ENCODE results near the gene HEXIM2.
A peak's percentile ranks its signal among the peaks of the same experiment; 100 is the strongest.

Gene HEXIM2

GRCh38 chr17:45123930-45124796 is 37.5 kb upstream of the HEXIM2 start:
- Histone ChIP-seq H3K4me3 (ENCODE audit: low read depth, low read length) (no peak overlapping the region), H3K36me3 (ENCODE audit: control insufficient read depth in 2 of 2, insufficient read depth in 1 of 2, low read length in 2 of 2) (peaks cover 4 to 14% of the 10 kb centered on the region in 2 experiments; a peak in 1 of 3 replicates), H3K9me3 (ENCODE audit: control insufficient read depth, insufficient read depth, low read depth, low read length) (no peaks in the 10 kb centered on the region), H3K4me1 (ENCODE audit: control insufficient read depth, insufficient read depth, low read length) (peaks cover 7% of the 10 kb centered on the region), H3K27ac (ENCODE audit: extremely low read depth, low read depth, low read length) (no peak overlapping the region)
- ChIA-PET POLR2A (interaction anchor here (0.6 to 3.1 kb wide), 2 partner anchors 25 to 29 kb away, joined by 5 to 12 read pairs; partner anchors contain the start of gene HEXIM1), CTCF (interaction anchor here (0.6 to 4.3 kb wide), 7 partner anchors 8 to 94 kb away, joined by 3 to 36 read pairs (median 4); partner anchors contain the start of genes ACBD4 and PLCD3)
- TF ChIP-seq ZNF623 (tag by site-specific recombination; IDR thresholded peaks at IDR 0.05) (no peak), ZNF248 (tag by site-specific recombination; IDR thresholded peaks at IDR 0.05) (no peak), ZNF596 (tag by site-specific recombination; IDR thresholded peaks at IDR 0.05) (no peak), ATF2 (tag by site-specific recombination; IDR thresholded peaks at IDR 0.05; ENCODE audit: low read depth) (no peak), PRDM1 (tag by site-specific recombination; IDR thresholded peaks at IDR 0.05) (no peak), ZNF37A (tag by site-specific recombination; IDR thresholded peaks at IDR 0.05) (no peak), ZNF433 (tag by site-specific recombination; IDR thresholded peaks at IDR 0.05; ENCODE audit: low read depth) (no peak), ZNF660 (tag by site-specific recombination; IDR thresholded peaks at IDR 0.05) (peak; percentile 57; the same call in 1 of the 2 replicates), ZBTB17 (tag by site-specific recombination; IDR thresholded peaks at IDR 0.05) (no peak), ZNF701 (tag by site-specific recombination; IDR thresholded peaks at IDR 0.05) (no peak), ZBTB44 (tag by site-specific recombination; IDR thresholded peaks at IDR 0.05) (no peak), ZNF76 (tag by site-specific recombination; IDR thresholded peaks at IDR 0.05; ENCODE audit: borderline replicate concordance, low read depth) (no peak), ZNF514 (tag by site-specific recombination; IDR thresholded peaks at IDR 0.05) (no peak), ZFP3 (tag by site-specific recombination; IDR thresholded peaks at IDR 0.05; ENCODE audit: low read depth) (no peak), ZNF488 (tag by site-specific recombination; IDR thresholded peaks at IDR 0.05) (no peak), KLF9 (tag by site-specific recombination; IDR thresholded peaks at IDR 0.05; ENCODE audit: low read depth) (no peak), SP2 (tag by site-specific recombination; IDR thresholded peaks at IDR 0.05) (0 out of 2 replicates have a peak, but pooled peaks have one; percentile 7), REPIN1 (tag by site-specific recombination; IDR thresholded peaks at IDR 0.05; ENCODE audit: low read depth) (no peak), ZNF626 (tag by site-specific recombination; IDR thresholded peaks at IDR 0.05) (no peak), PRDM10 (tag by site-specific recombination; IDR thresholded peaks at IDR 0.05) (no peak), ZFP41 (tag by site-specific recombination; IDR thresholded peaks at IDR 0.05; ENCODE audit: borderline replicate concordance) (no peak), ZNF629 (tag by site-specific recombination; IDR thresholded peaks at IDR 0.05) (peak; percentile 49; the same call in 1 of the 2 replicates), ZNF600 (tag by site-specific recombination; IDR thresholded peaks at IDR 0.05) (peak; percentile 55; the same call in 1 of the 2 replicates), ZEB2 (tag by site-specific recombination; IDR thresholded peaks at IDR 0.05) (no peak), MEIS1 (CRISPR knock-in tag; IDR thresholded peaks at IDR 0.05; ENCODE audit: borderline replicate concordance) (no peak), ZNF48 (tag by site-specific recombination; IDR thresholded peaks at IDR 0.05) (no peak), ZNF580 (tag by site-specific recombination; IDR thresholded peaks at IDR 0.05) (no peak), ZNF621 (tag by site-specific recombination; IDR thresholded peaks at IDR 0.05) (no peak)

Measured in HEK293 (cell line).